Measurements from ENCODE around the gene NME8.

Gene NME8

GRCh38 chr7:37933018-37933566 is 84.7 kb downstream of the NME8 start:
- no peak for DNase-seq (ENCODE audit: low read depth in 2 of 2)

DNA sequence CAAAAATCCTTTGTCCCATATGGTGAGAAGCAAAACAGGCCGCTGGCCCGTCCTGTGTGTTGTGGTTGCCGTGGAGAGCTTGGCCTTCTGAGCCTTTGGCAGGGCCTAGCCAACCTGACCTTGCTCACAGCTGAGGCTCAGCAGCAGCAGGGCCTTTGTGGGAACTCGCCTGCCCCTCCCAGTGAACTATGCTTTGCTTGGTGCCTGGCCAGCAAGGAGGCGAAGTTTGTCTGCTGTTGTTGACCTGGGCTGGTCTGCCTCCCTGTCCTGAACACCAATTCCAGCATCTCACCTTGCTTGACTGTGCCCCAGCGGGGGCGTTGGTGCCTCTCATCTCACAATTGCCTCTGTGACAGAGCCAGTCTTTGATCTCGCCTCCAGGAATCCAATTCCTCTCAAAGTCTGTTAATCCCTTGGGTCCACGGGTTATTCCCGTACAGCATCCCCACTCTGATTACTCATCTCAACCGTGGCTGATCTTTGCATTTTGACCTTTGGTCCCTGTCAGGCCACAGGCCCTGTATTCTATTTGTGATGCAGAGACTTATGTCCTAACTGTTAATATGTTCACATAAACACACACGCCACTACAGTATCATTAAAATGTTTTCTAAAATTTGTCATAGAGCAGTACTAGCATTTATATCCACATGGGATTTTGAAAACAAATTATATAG is 94.7 kb downstream of the NME8 start:
- no peak for DNase-seq (ENCODE audit: low read depth in 2 of 2)

- no peak for DNase-seq (ENCODE audit: low read depth in 2 of 2)
Observed at GRCh38 chr7:37943905-37944736, 95.7 kb downstream of the NME8 start.

GRCh38 chr7:37944737-37945054 is 96.3 kb downstream of the NME8 start:
- DNase-seq (ENCODE audit: low read depth in 2 of 2) = no peak

- DNase-seq (ENCODE audit: low read depth in 2 of 2) = no peak
Observed at GRCh38 chr7:37945336-37945735, 96.9 kb downstream of the NME8 start.

DNA sequence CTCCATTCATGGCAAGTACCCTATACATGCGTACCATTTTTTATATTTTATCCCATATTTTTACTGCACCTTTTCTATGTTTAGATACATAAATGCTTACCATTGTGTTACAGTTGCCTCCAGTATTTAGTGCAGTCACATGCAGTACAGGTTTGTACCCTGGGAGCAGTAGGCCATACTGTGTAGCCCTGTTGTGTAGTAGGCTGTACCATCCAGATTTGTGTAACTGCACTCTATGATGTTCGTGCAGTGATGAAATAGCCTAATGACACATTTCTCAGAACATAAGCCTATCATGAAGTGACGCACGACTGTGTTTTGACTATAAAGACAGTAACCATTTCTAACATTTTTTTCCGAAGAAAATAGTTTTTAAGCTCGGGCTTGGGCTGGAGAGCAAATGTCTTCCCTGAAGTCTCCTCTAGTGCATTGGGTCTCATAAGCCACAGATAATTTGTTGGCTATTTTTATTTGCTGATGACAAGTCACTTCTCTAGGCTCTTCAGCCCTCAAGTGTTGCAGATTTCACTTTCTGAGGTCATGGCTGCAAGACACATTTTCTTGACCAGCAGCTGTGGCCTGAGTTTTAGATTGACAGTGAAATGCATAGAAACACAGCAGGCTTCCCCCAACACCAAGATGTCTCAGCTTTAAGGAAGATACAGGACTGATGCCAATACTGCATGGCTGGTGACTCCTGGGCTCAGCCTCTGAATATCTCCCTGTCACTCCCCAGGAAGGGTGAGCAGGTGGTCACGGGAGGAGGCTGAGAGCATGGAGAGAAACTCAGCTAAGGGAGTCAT is 98.9 kb downstream of the NME8 start:
- DNase-seq (ENCODE audit: low read depth in 2 of 2) = no peak

- no peak for DNase-seq (ENCODE audit: low read depth in 2 of 2)
Observed at GRCh38 chr7:37947941-37948210, 99.5 kb downstream of the NME8 start.
